Measurements from ENCODE around the gene WDR7. TPM values are rescaled to one million over a fixed set of nuclear protein-coding genes. Genes with fewer than 3 reads are reported as not detected.
A peak's percentile ranks its signal among the peaks of the same experiment; 100 is the strongest.

WDR7 gene
- 10 to 100 TPM; 28.8 to 30.5 TPM for total RNA-seq
- 18.1 TPM for polyA plus RNA-seq (2013, experiment 1 of 2)
- 24.7 TPM for polyA plus RNA-seq (2013, experiment 2 of 2)
- total RNA-seq, result 40.7 to 123 (median 69.2) reads per million in 172 experiments

DNA sequence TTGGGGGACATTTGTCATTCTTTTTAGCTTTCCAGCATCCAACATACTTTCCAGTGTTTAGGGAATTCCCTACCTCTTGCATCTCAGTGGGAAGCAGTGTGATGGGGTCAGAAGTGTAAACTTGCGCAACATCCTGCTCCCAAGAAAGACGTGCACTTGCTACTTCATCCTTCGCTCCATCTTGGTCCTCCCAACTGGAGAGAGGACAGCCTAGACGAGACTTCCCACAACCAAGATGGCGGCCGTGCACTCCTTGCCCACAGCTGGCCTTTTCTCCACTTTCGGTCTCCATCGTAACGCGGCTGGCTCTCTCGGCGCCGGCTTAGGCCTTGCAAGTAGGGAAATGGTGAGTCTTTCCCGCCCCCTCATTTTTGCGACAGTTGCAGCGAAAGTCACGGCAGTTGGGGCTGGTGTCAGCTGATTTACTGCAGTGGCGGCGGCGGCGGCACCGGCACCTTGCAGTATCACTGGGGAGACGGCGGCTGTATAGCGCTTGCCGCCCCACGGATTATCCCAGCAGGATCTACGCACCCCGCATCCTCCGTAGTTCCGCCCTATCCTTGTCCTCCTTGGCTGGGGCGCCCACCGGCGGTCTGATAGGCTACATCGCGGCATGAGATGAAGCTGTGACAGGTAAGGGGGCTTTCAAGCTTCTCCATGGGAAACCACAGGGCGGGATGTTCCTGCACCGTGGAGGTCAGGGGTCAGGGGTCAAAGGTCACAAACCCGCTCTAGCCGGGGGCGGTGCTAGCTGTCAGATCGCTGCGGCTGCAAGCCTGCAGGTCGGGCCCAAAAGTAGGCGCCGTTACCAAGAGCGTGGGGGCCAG is at the start of gene WDR7:
Gene WDR7, plus strand, starts transcription at position 416 of the 827 bp plus-strand sequence. CDS start 21,157 bp downstream, outside the sequence.
- H3K27ac ChIP-seq (ENCODE audit: low read depth in 1 of 2, low read length in 2 of 2), result peak within 1 kb of the TSS; percentile 88 to 89
- no peaks in the 10 kb centered on the region for H3K27me3 ChIP-seq (ENCODE audit: control insufficient read depth in 1 of 2, insufficient read depth in 2 of 2, low read length in 2 of 2)
- Mint-ChIP-seq H3K27me3 (no peaks in the 10 kb centered on the region), H3K36me3 (ENCODE audit: low read depth) (peaks cover 14% of the 10 kb centered on the region), H3K9me3 (no peaks in the 10 kb centered on the region), H3K4me1 (ENCODE audit: low read depth) (peaks cover 57% of the 10 kb centered on the region), H3K4me3 (peak within 1 kb of the TSS; percentile 95), H3K27ac (peak within 1 kb of the TSS; percentile 93)
- TF ChIP-seq, protein P1, sequence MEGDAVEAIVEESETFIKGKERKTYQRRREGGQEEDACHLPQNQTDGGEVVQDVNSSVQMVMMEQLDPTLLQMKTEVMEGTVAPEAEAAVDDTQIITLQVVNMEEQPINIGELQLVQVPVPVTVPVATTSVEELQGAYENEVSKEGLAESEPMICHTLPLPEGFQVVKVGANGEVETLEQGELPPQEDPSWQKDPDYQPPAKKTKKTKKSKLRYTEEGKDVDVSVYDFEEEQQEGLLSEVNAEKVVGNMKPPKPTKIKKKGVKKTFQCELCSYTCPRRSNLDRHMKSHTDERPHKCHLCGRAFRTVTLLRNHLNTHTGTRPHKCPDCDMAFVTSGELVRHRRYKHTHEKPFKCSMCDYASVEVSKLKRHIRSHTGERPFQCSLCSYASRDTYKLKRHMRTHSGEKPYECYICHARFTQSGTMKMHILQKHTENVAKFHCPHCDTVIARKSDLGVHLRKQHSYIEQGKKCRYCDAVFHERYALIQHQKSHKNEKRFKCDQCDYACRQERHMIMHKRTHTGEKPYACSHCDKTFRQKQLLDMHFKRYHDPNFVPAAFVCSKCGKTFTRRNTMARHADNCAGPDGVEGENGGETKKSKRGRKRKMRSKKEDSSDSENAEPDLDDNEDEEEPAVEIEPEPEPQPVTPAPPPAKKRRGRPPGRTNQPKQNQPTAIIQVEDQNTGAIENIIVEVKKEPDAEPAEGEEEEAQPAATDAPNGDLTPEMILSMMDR (IDR thresholded peaks at IDR 0.05), result no peak
- DNase-seq, result peak; percentile 87 to 98 (median 92)
- intact Hi-C loops (cut with DNase I, micrococcal nuclease), result loop anchor here (1.0 to 5.0 kb wide), 4 partner anchors 13 to 1059 kb away; partner anchors contain the start of genes FECH (in 1 of the 2) and TXNL1 (in 1 of the 2)
- H3K36me3 ChIP-seq (ENCODE audit: insufficient read depth, low read length), result no peaks in the 10 kb centered on the region
- H3K9me3 ChIP-seq (ENCODE audit: control insufficient read depth in 1 of 2, insufficient read depth in 1 of 2, low read length in 2 of 2), result peaks cover 0 to 3% of the 10 kb centered on the region in 2 experiments
- peak; percentile 87 for ATAC-seq (ENCODE audit: poor library complexity)
- peak within 1 kb of the TSS; percentile 93 for H3K4me3 ChIP-seq (ENCODE audit: low read length)
- H3K4me1 ChIP-seq (ENCODE audit: insufficient read depth, low read length), result peaks cover 32% of the 10 kb centered on the region
- POLR2A ChIA-PET, result interaction anchor here (0.9 to 3.6 kb wide), 8 partner anchors 12 to 971 kb away, joined by 3 to 70 read pairs (median 4); partner anchors contain the start of genes NARS1 and TXNL1
- CTCF ChIA-PET, result interaction anchor here (0.6 to 2.6 kb wide), 4 partner anchors 11 to 35 kb away, joined by 3 to 6 read pairs (median 4); partner anchors contain the start of gene TXNL1

DNA sequence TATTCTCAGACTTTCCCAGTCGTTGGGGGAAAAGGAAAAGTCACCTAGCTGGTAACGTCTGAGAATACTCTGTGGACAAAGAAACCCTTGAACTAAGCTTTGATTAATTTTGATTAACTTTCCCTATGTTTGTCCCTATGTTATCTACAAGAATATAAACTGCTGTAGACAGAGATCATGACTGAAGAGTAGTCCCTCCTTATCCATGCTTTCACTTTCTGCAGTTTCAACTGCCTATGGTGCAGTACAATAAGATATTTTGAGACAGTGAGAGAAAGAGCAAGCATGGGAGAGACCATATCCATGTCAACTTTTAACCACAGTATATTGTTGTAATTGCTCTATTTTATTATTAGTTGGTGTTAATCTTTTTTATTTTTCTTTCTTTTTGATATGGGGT is 44.5 kb upstream of the WDR7 start:
- Mint-ChIP-seq H3K27ac (no peak overlapping the region), H3K4me1 (ENCODE audit: low read depth) (no peaks in the 10 kb centered on the region), H3K27me3 (no peaks in the 10 kb centered on the region), H3K36me3 (ENCODE audit: low read depth) (peaks cover 79% of the 10 kb centered on the region), H3K9me3 (no peaks in the 10 kb centered on the region), H3K4me3 (no peak overlapping the region)
- TF ChIP-seq, protein P1 (IDR thresholded peaks at IDR 0.05), result no peak
- no peaks in the 10 kb centered on the region for H3K9me3 ChIP-seq (ENCODE audit: control insufficient read depth in 1 of 2, insufficient read depth in 1 of 2, low read length in 2 of 2)
- ATAC-seq (ENCODE audit: poor library complexity) (no peak), DNase-seq (no peak)
- H3K36me3 ChIP-seq (ENCODE audit: insufficient read depth, low read length), result peaks cover 60% of the 10 kb centered on the region
- no peaks in the 10 kb centered on the region for H3K27me3 ChIP-seq (ENCODE audit: control insufficient read depth in 1 of 2, insufficient read depth in 2 of 2, low read length in 2 of 2)
- POLR2A ChIA-PET, result no interaction called here
- intact Hi-C loops (cut with DNase I, micrococcal nuclease), result loop anchor here in 1 of 2 experiments (5.0 kb wide), 1 partner anchor 96 kb away; no protein-coding TSS in a partner anchor
- H3K27ac ChIP-seq (ENCODE audit: low read depth in 1 of 2, low read length in 2 of 2), result no peak overlapping the region
- no peak overlapping the region for H3K4me3 ChIP-seq (ENCODE audit: low read length)
- no peaks in the 10 kb centered on the region for H3K4me1 ChIP-seq (ENCODE audit: insufficient read depth, low read length)
- CTCF ChIA-PET, result no interaction called here

DNA sequence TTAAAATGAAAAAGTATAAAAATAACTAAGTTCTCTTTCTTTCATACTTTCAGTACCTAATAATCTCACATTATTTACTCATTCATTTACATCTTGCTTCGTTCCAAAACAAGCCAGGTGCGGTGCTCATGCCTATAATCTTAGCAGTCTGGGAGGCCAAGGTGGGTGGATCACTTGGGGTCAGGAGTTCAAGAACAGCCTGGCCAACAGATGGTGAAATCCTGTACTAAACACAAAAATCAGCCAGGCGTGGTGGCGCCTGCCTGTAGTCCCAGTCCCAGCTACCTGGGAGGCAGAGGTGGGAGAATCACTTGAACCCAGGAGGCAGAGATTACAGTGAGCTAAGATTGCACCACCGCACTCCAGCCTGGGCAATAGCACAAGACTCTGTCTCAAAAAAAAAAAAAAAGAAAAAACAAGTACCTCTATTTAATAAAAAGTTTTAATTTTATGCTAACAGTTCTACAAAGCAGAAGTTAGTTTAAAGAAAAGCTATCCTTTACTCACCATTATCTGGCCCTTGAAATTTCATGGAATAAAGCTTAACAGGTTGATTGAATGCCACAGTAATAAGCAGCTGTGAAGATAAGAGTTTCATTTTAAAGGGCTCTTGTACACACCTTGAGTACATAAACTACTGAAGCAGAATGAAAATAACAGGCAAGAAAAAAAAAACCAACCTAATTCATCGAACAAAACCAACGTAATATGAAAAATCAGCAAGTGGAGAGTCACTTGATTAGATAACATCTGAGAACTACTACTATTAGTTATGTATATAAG is 35.2 kb upstream of the WDR7 start:
- Histone ChIP-seq H3K9me3 (ENCODE audit: control insufficient read depth in 1 of 2, insufficient read depth in 1 of 2, low read length in 2 of 2) (no peaks in the 10 kb centered on the region), H3K36me3 (ENCODE audit: insufficient read depth, low read length) (peaks cover 62% of the 10 kb centered on the region), H3K4me3 (ENCODE audit: low read length) (no peak overlapping the region), H3K27ac (ENCODE audit: low read depth in 1 of 2, low read length in 2 of 2) (no peak overlapping the region), H3K4me1 (ENCODE audit: insufficient read depth, low read length) (no peaks in the 10 kb centered on the region), H3K27me3 (ENCODE audit: control insufficient read depth in 1 of 2, insufficient read depth in 2 of 2, low read length in 2 of 2) (no peaks in the 10 kb centered on the region)
- TF ChIP-seq, protein P1 (IDR thresholded peaks at IDR 0.05), result no peak
- Mint-ChIP-seq H3K36me3 (ENCODE audit: low read depth) (peaks cover 84% of the 10 kb centered on the region), H3K4me3 (no peak overlapping the region), H3K27ac (no peak overlapping the region), H3K4me1 (ENCODE audit: low read depth) (no peaks in the 10 kb centered on the region), H3K27me3 (no peaks in the 10 kb centered on the region), H3K9me3 (no peaks in the 10 kb centered on the region)
- CTCF ChIA-PET, result interaction anchor here (0.8 kb wide), 1 partner anchor 87 kb away, joined by 3 read pairs; no protein-coding TSS in a partner anchor
- intact Hi-C loops (cut with DNase I, micrococcal nuclease), result no loop called here
- DNase-seq (no peak), ATAC-seq (ENCODE audit: poor library complexity) (no peak)
- POLR2A ChIA-PET, result no interaction called here
